OCI-LY7 (cell line): Measurements from ENCODE around the gene PDCD2. TPM values are rescaled to one million over a fixed set of nuclear protein-coding genes. Genes with fewer than 3 reads are reported as not detected.

Experiments
- BruUV-seq: library from RNA; stranded (reverse); fragments of 400-500 nt; replicated peaks from 2 replicates; lab custom pipeline; 2021; lab: Mats Ljungman, UMichigan
- CTCF ChIA-PET: fragments of 300-600 bp; sonication (Branson Sonifier 250); formaldehyde crosslinking; loops from one replicate; lab custom pipeline; 2022; ENCODE audit warnings: antibody characterized with exemption; ENCODE audit not compliant: unreplicated experiment; lab: Charles Lee
- POLR2A ChIA-PET: fragments of 300-600 bp; sonication (Branson Sonifier 250); formaldehyde crosslinking; loops from one replicate; lab custom pipeline; 2022; ENCODE audit warnings: antibody characterized with exemption; lab: Charles Lee
- DNase-seq: peaks from one replicate; pipeline ENCODE4 v3.0.0-alpha.2; 2015; ENCODE audit warnings: low spot score
- H2AFZ ChIP-seq: fragments of 200-600 bp; sonication (generic), shearing (Covaris generic); 2 replicates; pipeline ENCODE4 v1.6.1; 2014; ENCODE audit warnings: mild to moderate bottlenecking, antibody characterized with exemption, low read length, moderate library complexity
- H3K27ac ChIP-seq: fragments of 200-600 bp; sonication (generic); 2 replicates; pipeline ENCODE4 v1.5.1; 2014; ENCODE audit warnings: mixed run types, low read depth, mild to moderate bottlenecking, moderate library complexity, low read length, inconsistent platforms; ENCODE audit not compliant: poor library complexity, severe bottlenecking
- H3K36me3 ChIP-seq: fragments of 200-600 bp; sonication (generic); 2 replicates; pipeline ENCODE4 v1.6.1; 2014; ENCODE audit warnings: mild to moderate bottlenecking, antibody characterized with exemption, low read length, moderate library complexity, mixed read lengths; ENCODE audit not compliant: insufficient read depth
- H3K4me1 ChIP-seq: fragments of 200-600 bp; sonication (generic); 2 replicates; pipeline ENCODE4 v1.5.1; 2014; ENCODE audit warnings: mild to moderate bottlenecking, low read length; ENCODE audit not compliant: insufficient read depth, poor library complexity, severe bottlenecking
- H3K4me2 ChIP-seq: fragments of 200-600 bp; sonication (generic); 2 replicates; pipeline ENCODE4 v1.6.1; 2014; ENCODE audit warnings: mild to moderate bottlenecking, low read length
- H3K4me3 ChIP-seq: fragments of 200-600 bp; sonication (generic); 2 replicates; pipeline ENCODE4 v1.5.1; 2014; ENCODE audit warnings: mild to moderate bottlenecking, low read depth, low read length; ENCODE audit not compliant: poor library complexity, severe bottlenecking
- H3K79me2 ChIP-seq: fragments of 200-600 bp; sonication (generic); 2 replicates; pipeline ENCODE4 v1.6.1; 2016; ENCODE audit warnings: low read depth, mild to moderate bottlenecking, low read length, moderate library complexity, mixed read lengths; ENCODE audit not compliant: insufficient read depth
- H3K9me2 ChIP-seq: fragments of 200-600 bp; sonication (generic); 2 replicates; pipeline ENCODE4 v1.6.1; 2016; ENCODE audit warnings: mild to moderate bottlenecking, low read length, mixed read lengths; ENCODE audit not compliant: insufficient read depth
- H3K9me3 ChIP-seq: fragments of 200-600 bp; sonication (generic); 2 replicates; pipeline ENCODE4 v1.6.1; 2014; ENCODE audit warnings: mild to moderate bottlenecking, mixed run types, low read length, mixed read lengths
- H4K20me1 ChIP-seq: fragments of 200-600 bp; sonication (generic); 2 replicates; pipeline ENCODE4 v1.6.1; 2014; ENCODE audit warnings: mild to moderate bottlenecking, antibody characterized with exemption, low read length, moderate library complexity, mixed read lengths; ENCODE audit not compliant: insufficient read depth
- CTCF ChIP-seq: fragments of 200-600 bp; sonication (generic); conservative IDR thresholded peaks from 2 replicates; pipeline ENCODE4 v1.5.1; 2014; ENCODE audit warnings: mild to moderate bottlenecking, antibody characterized with exemption, low read length, moderate library complexity, mixed read lengths
- EZH2phosphoT487 ChIP-seq: fragments of 200-600 bp; sonication (generic); IDR thresholded peaks from 2 replicates; pipeline ENCODE4 v1.6.1; 2018; ENCODE audit warnings: low read depth, borderline replicate concordance, mild to moderate bottlenecking, mixed run types, antibody characterized with exemption, low read length, moderate library complexity, mixed read lengths
- intact Hi-C: fragments of 100-400 bp; cut with micrococcal nuclease; formaldehyde crosslinking; loops from one replicate; pipeline ENCODE4 v1.10.0; 2022; ENCODE audit not compliant: unreplicated experiment
- total RNA-seq, 2 experiments: library from RNA; depleted of rRNA in 1 of 2; stranded (reverse); fragments of >200 nt in 1 of 2; shearing (Covaris generic) in 1 of 2; gene quantifications; 2 replicates each; pipeline ENCODE4 v1.2.3, GENCODE V29; 2014 to 2022

The PDCD2 gene
- total RNA-seq, 2 experiments from 2014 or later, result 92.8 to 115 TPM

GRCh38 chr6:170572704-170573466, 11.6 kb downstream of the PDCD2 start:
- BruUV-seq, result no TSS peak
- CTCF ChIA-PET, result no interaction called here

GRCh38 chr6:170564936-170565530, 19.4 kb downstream of the PDCD2 start:
- POLR2A ChIA-PET, result interaction anchor here (0.6 to 1.2 kb wide), 4 partner anchors 8 to 801 kb away, joined by 3 to 5 read pairs (median 4); no protein-coding TSS in a partner anchor
- intact Hi-C loops, result no loop called here
- no peak for TF ChIP-seq CTCF
- no peak for TF ChIP-seq EZH2phosphoT487
- CTCF ChIA-PET, result no interaction called here
- H3K4me1 ChIP-seq, result no peaks in the 10 kb centered on the region
- DNase-seq, result no peak
- BruUV-seq, result no TSS peak
- H3K36me3 ChIP-seq, result peaks cover 92% of the 10 kb centered on the region
- no peak overlapping the region for H3K4me3 ChIP-seq
- H3K27ac ChIP-seq, result no peak overlapping the region
- H3K9me3 ChIP-seq, result no peaks in the 10 kb centered on the region
- H2AFZ ChIP-seq, result no peak overlapping the region
- no peak overlapping the region for H3K4me2 ChIP-seq
- no peaks in the 10 kb centered on the region for H3K9me2 ChIP-seq
- no peaks in the 10 kb centered on the region for H4K20me1 ChIP-seq
- H3K79me2 ChIP-seq, result peaks cover 11% of the 10 kb centered on the region; the same call in 1 of the 2 replicates

More at GRCh38 chr6:170572704-170573466, 11.6 kb downstream of the PDCD2 start:
- H3K9me3 ChIP-seq, result no peaks in the 10 kb centered on the region
- POLR2A ChIA-PET, result interaction anchor here (0.7 to 3.0 kb wide), 3 partner anchors 8 to 13 kb away, joined by 3 to 22 read pairs (median 9); partner anchors contain the start of gene PDCD2
- H3K79me2 ChIP-seq, result no peaks in the 10 kb centered on the region
- DNase-seq, result no peak
- H2AFZ ChIP-seq, result no peak overlapping the region
- no peaks in the 10 kb centered on the region for H4K20me1 ChIP-seq
- intact Hi-C loops, result no loop called here
- no peak overlapping the region for H3K4me3 ChIP-seq
- H3K9me2 ChIP-seq, result no peaks in the 10 kb centered on the region
- no peak overlapping the region for H3K27ac ChIP-seq
- no peaks in the 10 kb centered on the region for H3K4me1 ChIP-seq
- peaks cover 96% of the 10 kb centered on the region for H3K36me3 ChIP-seq
- H3K4me2 ChIP-seq, result no peak overlapping the region
- TF ChIP-seq EZH2phosphoT487, result no peak
- TF ChIP-seq CTCF, result no peak
